Measurements from ENCODE around the gene CLDND1.

Gene CLDND1

DNA sequence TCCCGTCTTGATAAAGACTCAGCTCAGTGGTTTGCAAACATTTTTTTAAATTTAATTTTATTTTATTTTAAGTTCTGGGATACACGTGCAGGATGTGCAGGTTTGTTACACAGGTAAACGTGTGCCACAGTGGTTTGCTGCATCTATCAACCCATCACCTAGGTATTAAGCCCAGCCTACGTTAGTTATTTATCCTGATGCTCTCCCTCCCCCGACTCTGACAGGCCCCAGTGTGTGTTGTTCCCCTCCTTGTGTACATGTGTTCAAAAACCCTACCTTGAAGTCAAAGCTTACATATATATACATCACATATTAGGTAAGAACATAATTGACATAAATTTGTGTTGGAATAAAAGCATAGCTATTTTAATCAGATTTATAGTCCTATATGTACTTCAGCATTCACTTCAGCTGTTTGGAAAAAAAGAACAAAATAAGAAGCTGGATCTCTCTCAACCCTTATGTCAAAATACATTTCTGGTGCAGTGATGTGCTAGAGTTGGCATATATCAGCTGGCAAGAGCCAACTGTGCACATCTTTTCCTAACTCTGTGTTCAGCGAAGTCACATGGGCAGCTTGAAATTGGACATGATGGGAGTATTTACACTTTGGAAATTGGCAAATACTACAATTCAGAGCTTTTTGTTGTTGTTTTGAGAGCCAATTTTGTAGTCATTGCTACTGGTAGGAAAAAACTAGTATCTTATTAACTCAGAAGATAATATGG, 35.6 kb upstream of the CLDND1 start:
- Histone ChIP-seq H3K36me3 (ENCODE audit: control insufficient read depth, insufficient read depth, low read length) (no peaks in the 10 kb centered on the region), H3K4me3 (ENCODE audit: low read depth, low read length) (no peak overlapping the region), H3K9ac (ENCODE audit: low read depth, low read length) (no peak overlapping the region), H3K9me3 (ENCODE audit: control insufficient read depth, insufficient read depth, low read length) (no peaks in the 10 kb centered on the region), H3K4me1 (ENCODE audit: control insufficient read depth, insufficient read depth, low read length) (no peaks in the 10 kb centered on the region), H3K27ac (ENCODE audit: low read depth, low read length) (no peak overlapping the region), H3K27me3 (ENCODE audit: control insufficient read depth, insufficient read depth, low read length) (no peaks in the 10 kb centered on the region)

DNA sequence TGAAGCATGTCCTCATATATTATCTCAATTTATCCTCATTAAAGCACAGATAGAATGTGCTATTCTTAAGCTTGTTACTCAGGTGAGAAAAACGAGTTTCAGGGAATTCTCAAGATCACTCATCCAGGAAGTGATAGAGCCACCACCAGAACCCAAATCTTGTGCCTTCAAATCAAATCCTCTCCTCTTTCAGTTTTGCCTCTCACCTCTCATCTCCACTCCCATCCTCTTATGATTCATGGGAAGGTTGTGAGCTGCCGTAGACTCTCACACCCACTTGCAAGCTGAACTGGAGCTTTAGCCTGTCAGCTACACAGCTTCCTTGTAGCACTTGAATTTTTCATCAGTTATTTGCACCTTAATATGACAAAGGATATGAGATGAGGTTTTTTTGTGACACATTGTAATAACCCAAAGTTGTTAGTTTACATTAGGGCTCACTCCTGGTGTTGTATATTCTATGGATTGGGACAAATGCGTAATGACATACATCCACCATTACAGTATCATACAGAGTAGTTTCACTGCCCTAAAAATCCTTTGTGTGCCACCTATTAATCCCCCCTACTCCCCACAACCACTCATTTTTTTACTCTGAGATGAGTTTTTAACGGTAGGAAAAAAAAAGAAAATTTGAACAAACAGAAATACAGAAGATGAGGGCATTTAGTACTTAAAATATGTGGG, 34.8 kb upstream of the CLDND1 start:
- Histone ChIP-seq H3K9ac (ENCODE audit: low read depth, low read length) (no peak overlapping the region), H3K9me3 (ENCODE audit: control insufficient read depth, insufficient read depth, low read length) (no peaks in the 10 kb centered on the region), H3K4me3 (ENCODE audit: low read depth, low read length) (no peak overlapping the region), H3K27me3 (ENCODE audit: control insufficient read depth, insufficient read depth, low read length) (no peaks in the 10 kb centered on the region), H3K4me1 (ENCODE audit: control insufficient read depth, insufficient read depth, low read length) (no peaks in the 10 kb centered on the region), H3K36me3 (ENCODE audit: control insufficient read depth, insufficient read depth, low read length) (no peaks in the 10 kb centered on the region), H3K27ac (ENCODE audit: low read depth, low read length) (no peak overlapping the region)

GRCh38 chr3:98556164-98557130, 33.7 kb upstream of the CLDND1 start:
- H3K9me3 ChIP-seq (ENCODE audit: control insufficient read depth, insufficient read depth, low read length) = no peaks in the 10 kb centered on the region
- no peak overlapping the region for H3K9ac ChIP-seq (ENCODE audit: low read depth, low read length)
- H3K36me3 ChIP-seq (ENCODE audit: control insufficient read depth, insufficient read depth, low read length) = no peaks in the 10 kb centered on the region
- no peak overlapping the region for H3K27ac ChIP-seq (ENCODE audit: low read depth, low read length)
- no peaks in the 10 kb centered on the region for H3K27me3 ChIP-seq (ENCODE audit: control insufficient read depth, insufficient read depth, low read length)
- no peak overlapping the region for H3K4me3 ChIP-seq (ENCODE audit: low read depth, low read length)
- H3K4me1 ChIP-seq (ENCODE audit: control insufficient read depth, insufficient read depth, low read length) = no peaks in the 10 kb centered on the region

DNA sequence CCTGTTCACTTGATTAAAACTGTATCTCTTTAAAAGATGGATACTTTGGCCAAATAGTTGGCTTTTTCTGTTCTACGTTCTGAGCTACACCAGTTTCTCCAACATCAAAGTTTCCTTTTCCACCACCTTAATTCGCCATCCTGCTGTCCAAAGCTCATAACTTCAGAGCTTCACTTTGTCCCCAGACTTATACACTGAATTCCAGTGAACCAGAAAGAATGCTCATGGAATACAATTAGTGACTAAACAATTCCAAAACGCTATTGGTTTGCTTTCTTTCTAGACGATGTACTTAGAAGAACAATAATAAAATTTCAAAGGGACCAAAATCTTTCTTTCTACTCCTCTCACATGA, 32.3 kb upstream of the CLDND1 start:
- no peaks in the 10 kb centered on the region for H3K9me3 ChIP-seq (ENCODE audit: control insufficient read depth, insufficient read depth, low read length)
- no peak overlapping the region for H3K9ac ChIP-seq (ENCODE audit: low read depth, low read length)
- H3K27me3 ChIP-seq (ENCODE audit: control insufficient read depth, insufficient read depth, low read length) = no peaks in the 10 kb centered on the region
- H3K4me3 ChIP-seq (ENCODE audit: low read depth, low read length) = no peak overlapping the region
- no peaks in the 10 kb centered on the region for H3K36me3 ChIP-seq (ENCODE audit: control insufficient read depth, insufficient read depth, low read length)
- no peaks in the 10 kb centered on the region for H3K4me1 ChIP-seq (ENCODE audit: control insufficient read depth, insufficient read depth, low read length)
- H3K27ac ChIP-seq (ENCODE audit: low read depth, low read length) = no peak overlapping the region

DNA sequence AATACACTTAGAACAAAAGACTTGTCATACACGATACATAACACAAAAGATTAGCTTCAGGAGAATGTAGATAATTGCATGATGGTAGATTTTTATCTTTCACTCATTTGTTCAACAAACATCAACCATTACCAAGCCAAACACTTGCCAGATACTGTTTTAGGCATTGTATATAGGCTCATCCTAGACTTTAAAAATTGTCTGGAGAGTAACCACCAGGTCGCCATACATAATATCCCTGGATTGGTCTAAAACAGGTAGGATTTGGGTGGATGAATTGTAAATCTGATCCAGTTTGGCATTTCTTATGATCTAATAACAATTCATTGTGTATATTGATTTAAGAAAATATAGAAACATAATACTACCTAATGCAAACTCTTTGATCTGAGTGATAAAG, 31.9 kb upstream of the CLDND1 start:
- H3K4me3 ChIP-seq (ENCODE audit: low read depth, low read length) = no peak overlapping the region
- no peaks in the 10 kb centered on the region for H3K9me3 ChIP-seq (ENCODE audit: control insufficient read depth, insufficient read depth, low read length)
- no peaks in the 10 kb centered on the region for H3K36me3 ChIP-seq (ENCODE audit: control insufficient read depth, insufficient read depth, low read length)
- H3K9ac ChIP-seq (ENCODE audit: low read depth, low read length) = no peak overlapping the region
- H3K27ac ChIP-seq (ENCODE audit: low read depth, low read length) = no peak overlapping the region
- no peaks in the 10 kb centered on the region for H3K27me3 ChIP-seq (ENCODE audit: control insufficient read depth, insufficient read depth, low read length)
- H3K4me1 ChIP-seq (ENCODE audit: control insufficient read depth, insufficient read depth, low read length) = no peaks in the 10 kb centered on the region

GRCh38 chr3:98553753-98554152, 31.1 kb upstream of the CLDND1 start:
- H3K27me3 ChIP-seq (ENCODE audit: control insufficient read depth, insufficient read depth, low read length) = no peaks in the 10 kb centered on the region
- no peaks in the 10 kb centered on the region for H3K9me3 ChIP-seq (ENCODE audit: control insufficient read depth, insufficient read depth, low read length)
- H3K4me1 ChIP-seq (ENCODE audit: control insufficient read depth, insufficient read depth, low read length) = no peaks in the 10 kb centered on the region
- no peak overlapping the region for H3K27ac ChIP-seq (ENCODE audit: low read depth, low read length)
- H3K4me3 ChIP-seq (ENCODE audit: low read depth, low read length) = no peak overlapping the region
- no peaks in the 10 kb centered on the region for H3K36me3 ChIP-seq (ENCODE audit: control insufficient read depth, insufficient read depth, low read length)
- no peak overlapping the region for H3K9ac ChIP-seq (ENCODE audit: low read depth, low read length)

DNA sequence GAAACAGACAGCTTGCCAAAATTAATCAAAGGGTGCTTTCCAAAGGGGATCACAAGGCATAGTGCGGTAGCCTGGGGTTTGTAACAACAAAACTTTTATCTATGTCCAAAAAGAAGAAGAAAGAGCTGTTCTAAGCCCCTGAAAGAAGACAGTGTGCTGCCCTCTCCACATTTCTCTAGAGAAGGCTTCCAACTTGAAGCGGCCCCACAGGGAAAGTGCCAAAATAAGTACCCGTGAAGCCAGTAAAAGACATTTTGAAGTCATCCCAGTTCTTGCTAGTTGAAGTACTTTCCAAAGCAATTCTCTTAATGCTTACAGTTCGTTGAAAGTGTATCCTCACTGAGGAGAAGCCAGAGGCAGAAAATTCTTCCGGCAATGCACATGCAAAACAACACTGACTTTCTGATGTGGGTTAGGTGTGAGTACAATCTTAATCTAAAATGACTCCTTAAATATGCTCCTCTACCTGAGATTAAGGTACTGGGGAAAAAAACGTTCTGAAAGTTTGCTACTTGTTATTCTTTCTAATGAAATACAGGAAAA, 30.4 kb upstream of the CLDND1 start:
- no peak overlapping the region for H3K27ac ChIP-seq (ENCODE audit: low read depth, low read length)
- H3K36me3 ChIP-seq (ENCODE audit: control insufficient read depth, insufficient read depth, low read length) = no peaks in the 10 kb centered on the region
- H3K27me3 ChIP-seq (ENCODE audit: control insufficient read depth, insufficient read depth, low read length) = no peaks in the 10 kb centered on the region
- H3K9ac ChIP-seq (ENCODE audit: low read depth, low read length) = no peak overlapping the region
- no peaks in the 10 kb centered on the region for H3K9me3 ChIP-seq (ENCODE audit: control insufficient read depth, insufficient read depth, low read length)
- H3K4me3 ChIP-seq (ENCODE audit: low read depth, low read length) = no peak overlapping the region
- H3K4me1 ChIP-seq (ENCODE audit: control insufficient read depth, insufficient read depth, low read length) = no peaks in the 10 kb centered on the region

GRCh38 chr3:98552232-98553020, 29.7 kb upstream of the CLDND1 start:
- no peaks in the 10 kb centered on the region for H3K4me1 ChIP-seq (ENCODE audit: control insufficient read depth, insufficient read depth, low read length)
- no peaks in the 10 kb centered on the region for H3K9me3 ChIP-seq (ENCODE audit: control insufficient read depth, insufficient read depth, low read length)
- no peaks in the 10 kb centered on the region for H3K36me3 ChIP-seq (ENCODE audit: control insufficient read depth, insufficient read depth, low read length)
- H3K9ac ChIP-seq (ENCODE audit: low read depth, low read length) = no peak overlapping the region
- no peak overlapping the region for H3K4me3 ChIP-seq (ENCODE audit: low read depth, low read length)
- no peaks in the 10 kb centered on the region for H3K27me3 ChIP-seq (ENCODE audit: control insufficient read depth, insufficient read depth, low read length)
- no peak overlapping the region for H3K27ac ChIP-seq (ENCODE audit: low read depth, low read length)

DNA sequence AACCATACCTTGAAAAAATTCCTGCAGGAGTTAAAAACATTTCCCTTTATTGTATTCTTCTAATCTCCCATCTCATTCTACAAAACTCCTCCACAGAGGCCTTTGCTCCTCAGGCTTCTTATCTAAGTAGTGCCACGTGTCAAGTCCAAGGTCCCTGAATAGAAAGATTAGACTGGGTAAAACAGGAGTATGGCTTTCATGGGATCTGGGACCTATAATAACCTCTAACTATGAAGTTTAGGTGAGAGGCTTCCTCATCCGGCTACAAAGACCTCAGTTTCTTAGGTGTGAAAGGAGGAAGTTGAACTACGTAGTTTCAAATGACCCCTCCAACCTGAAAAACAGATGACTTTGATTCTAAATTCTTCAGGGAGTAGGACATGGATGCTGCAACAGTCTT, 29.1 kb upstream of the CLDND1 start:
- no peak overlapping the region for H3K9ac ChIP-seq (ENCODE audit: low read depth, low read length)

GRCh38 chr3:98551236-98551635, 28.5 kb upstream of the CLDND1 start:
- H3K4me3 ChIP-seq (ENCODE audit: low read depth, low read length) = no peak overlapping the region
- H3K27ac ChIP-seq (ENCODE audit: low read depth, low read length) = no peak overlapping the region
- no peaks in the 10 kb centered on the region for H3K27me3 ChIP-seq (ENCODE audit: control insufficient read depth, insufficient read depth, low read length)
- no peaks in the 10 kb centered on the region for H3K36me3 ChIP-seq (ENCODE audit: control insufficient read depth, insufficient read depth, low read length)
- H3K9me3 ChIP-seq (ENCODE audit: control insufficient read depth, insufficient read depth, low read length) = no peaks in the 10 kb centered on the region
- H3K4me1 ChIP-seq (ENCODE audit: control insufficient read depth, insufficient read depth, low read length) = no peaks in the 10 kb centered on the region
- no peak overlapping the region for H3K9ac ChIP-seq (ENCODE audit: low read depth, low read length)

More for the DNA sequence above, 29.1 kb upstream of the CLDND1 start:
- H3K27ac ChIP-seq (ENCODE audit: low read depth, low read length) = no peak overlapping the region
- no peaks in the 10 kb centered on the region for H3K36me3 ChIP-seq (ENCODE audit: control insufficient read depth, insufficient read depth, low read length)
- H3K9me3 ChIP-seq (ENCODE audit: control insufficient read depth, insufficient read depth, low read length) = no peaks in the 10 kb centered on the region
- H3K4me3 ChIP-seq (ENCODE audit: low read depth, low read length) = no peak overlapping the region
- no peaks in the 10 kb centered on the region for H3K27me3 ChIP-seq (ENCODE audit: control insufficient read depth, insufficient read depth, low read length)
- H3K4me1 ChIP-seq (ENCODE audit: control insufficient read depth, insufficient read depth, low read length) = no peaks in the 10 kb centered on the region
